ENCODE measurements around the gene UBAP2L.

The UBAP2L gene, protein sequence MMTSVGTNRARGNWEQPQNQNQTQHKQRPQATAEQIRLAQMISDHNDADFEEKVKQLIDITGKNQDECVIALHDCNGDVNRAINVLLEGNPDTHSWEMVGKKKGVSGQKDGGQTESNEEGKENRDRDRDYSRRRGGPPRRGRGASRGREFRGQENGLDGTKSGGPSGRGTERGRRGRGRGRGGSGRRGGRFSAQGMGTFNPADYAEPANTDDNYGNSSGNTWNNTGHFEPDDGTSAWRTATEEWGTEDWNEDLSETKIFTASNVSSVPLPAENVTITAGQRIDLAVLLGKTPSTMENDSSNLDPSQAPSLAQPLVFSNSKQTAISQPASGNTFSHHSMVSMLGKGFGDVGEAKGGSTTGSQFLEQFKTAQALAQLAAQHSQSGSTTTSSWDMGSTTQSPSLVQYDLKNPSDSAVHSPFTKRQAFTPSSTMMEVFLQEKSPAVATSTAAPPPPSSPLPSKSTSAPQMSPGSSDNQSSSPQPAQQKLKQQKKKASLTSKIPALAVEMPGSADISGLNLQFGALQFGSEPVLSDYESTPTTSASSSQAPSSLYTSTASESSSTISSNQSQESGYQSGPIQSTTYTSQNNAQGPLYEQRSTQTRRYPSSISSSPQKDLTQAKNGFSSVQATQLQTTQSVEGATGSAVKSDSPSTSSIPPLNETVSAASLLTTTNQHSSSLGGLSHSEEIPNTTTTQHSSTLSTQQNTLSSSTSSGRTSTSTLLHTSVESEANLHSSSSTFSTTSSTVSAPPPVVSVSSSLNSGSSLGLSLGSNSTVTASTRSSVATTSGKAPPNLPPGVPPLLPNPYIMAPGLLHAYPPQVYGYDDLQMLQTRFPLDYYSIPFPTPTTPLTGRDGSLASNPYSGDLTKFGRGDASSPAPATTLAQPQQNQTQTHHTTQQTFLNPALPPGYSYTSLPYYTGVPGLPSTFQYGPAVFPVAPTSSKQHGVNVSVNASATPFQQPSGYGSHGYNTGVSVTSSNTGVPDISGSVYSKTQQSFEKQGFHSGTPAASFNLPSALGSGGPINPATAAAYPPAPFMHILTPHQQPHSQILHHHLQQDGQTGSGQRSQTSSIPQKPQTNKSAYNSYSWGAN

DNA sequence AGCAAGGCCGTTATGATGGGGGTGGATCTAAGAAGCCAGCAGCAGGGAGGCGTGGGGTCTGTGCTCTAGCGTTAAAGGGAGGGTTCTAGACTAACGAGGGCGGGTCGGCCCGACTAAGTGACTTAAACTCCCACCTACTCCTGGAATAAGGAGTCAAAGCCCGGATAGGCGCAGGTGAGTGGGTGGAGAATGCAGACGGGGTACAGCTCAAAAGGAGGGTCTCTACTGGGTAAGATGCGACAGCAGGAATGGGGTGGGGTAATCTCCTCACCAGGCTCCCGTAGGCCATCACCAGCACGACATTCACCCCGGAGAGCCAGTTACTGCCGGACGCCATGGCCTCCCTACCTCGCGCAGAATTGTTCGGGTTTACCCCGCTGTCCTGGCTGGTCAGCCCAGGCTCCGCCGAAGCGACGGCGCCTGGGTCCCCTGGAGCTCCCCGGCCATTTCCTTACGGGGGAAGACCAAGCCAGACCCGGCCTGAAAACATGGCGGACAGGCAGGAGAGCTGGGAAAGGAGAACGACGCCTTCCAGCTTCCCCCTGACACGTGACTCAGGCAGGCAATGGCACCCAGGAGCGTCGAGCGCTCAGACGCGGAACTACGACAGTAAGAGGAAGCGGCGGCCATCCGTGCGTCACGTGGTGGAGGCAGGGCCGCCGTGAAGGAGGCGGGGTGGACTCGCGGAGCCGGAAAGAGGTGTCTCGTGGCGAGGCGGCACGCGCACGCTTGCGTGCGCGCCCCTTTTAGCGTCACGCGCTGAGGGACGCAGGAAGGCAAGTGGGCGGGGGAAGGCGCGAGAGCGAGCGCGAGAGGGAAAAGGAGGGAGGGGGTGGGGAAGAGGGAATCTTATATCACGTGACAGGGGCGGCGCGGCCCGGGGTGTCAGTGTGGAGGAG lies at the start of gene UBAP2L:
Gene UBAP2L (plus strand): TSS at position 885 of the 899 bp plus-strand sequence. CDS start 4,169 bp downstream, outside the sequence.
- peak; percentile 99 for DNase-seq

GRCh38 chr1:154171223-154171583 lies 49.6 kb upstream of the UBAP2L start:
- DNase-seq: no peak

- DNase-seq: no peak
These were observed 48.9 kb upstream of the UBAP2L start for GRCh38 chr1:154171880-154172279.

DNA sequence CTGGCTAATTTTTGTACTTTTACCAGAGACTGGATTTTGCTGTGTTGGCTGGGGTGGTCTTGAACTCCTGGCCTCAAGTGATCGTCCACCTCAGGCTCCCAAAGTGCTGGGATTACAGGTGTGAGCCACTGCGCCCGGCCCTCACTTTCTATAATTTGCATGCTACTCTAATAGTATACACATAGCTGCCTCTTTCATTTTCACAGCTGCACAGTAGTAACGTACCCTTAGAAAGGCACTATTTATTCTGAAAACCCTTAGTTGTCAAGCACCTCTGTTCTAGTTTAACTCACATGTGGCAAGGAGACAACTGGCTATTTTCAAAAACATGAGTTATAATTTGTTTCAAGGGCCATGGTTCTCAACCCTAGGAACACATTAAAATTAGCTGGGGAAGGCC lies 46.1 kb upstream of the UBAP2L start:
- no peak for DNase-seq

DNA sequence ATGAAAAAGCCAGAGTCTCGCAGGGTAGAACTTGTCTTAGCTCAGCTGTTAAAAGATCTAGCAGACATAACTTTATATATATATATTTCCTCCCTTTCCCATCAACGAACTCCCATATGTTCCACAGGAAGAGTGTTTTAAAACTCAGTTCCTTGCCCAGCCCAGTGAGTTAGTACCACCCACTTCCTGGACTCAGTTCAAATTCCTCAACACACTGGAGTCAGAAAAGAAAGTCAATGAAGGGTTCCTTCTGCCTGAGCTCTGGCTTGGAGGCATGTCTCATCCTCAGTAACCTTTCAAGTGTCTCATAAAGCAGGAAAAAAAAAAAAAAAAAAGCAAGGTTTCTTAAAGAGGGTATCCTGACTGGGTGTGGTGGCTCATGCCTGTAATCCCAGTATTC lies 44.4 kb upstream of the UBAP2L start:
- no peak for DNase-seq

DNA sequence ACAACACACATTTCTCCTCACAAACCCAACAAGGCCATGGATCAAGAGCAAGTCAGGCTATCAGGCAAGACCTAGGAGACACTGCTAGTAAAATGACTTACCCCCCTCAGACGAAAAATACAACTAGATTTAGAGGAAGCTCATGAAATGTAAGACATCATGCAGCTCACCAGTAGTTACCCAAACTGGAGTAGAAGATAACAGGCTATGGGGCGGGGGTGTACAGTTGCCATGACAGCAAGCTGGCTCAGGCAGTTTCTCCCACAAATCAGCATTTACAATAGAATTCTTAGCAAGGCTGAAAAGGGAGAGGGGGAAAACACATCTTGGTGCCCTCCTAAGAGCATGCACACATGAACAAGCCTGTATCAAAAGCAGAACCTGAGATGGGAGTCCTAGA lies 42.7 kb upstream of the UBAP2L start:
- DNase-seq: no peak

DNA sequence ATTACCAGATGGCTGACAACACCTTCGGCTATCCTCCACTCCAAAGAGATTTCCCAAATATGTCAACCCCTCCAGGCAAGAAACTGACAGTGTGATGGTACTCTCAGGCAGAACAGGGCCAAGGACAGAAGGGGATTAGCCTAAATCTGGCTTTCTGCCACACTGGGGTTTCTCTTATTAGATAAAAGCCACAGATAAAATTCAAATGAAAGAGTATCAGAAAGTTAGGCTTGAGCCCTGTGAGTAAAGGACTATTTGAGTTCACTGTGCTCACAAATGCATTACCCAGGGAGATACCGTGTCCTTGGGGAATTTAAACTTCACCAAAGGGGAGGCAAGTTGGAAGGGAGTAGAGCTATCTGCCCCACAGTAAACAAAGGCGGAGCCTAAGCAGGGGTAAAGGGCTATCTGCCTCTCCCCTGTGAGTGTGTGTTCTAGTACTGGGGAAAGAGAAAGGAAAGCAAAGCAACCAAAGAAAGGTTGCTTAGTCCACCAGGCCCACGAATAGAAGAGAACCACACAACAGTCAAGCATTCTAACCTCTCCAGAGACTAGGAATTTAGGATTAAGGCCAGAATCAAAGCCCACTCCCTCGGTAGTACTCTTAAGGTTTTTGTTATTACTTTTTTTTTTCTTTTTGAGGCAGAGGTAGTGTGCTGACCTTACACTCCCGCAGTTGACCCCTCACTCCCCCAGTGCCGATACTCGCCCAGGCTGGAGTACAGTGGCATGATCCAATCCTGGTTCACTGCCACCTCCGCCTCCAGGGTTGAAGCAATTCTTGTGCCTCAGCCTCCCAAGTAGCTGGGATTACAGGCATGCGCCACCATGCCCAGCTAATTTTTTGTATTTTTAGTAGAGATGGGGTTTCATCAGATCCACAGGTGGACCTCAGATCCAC lies 41.6 kb upstream of the UBAP2L start:
- DNase-seq: no peak

DNA sequence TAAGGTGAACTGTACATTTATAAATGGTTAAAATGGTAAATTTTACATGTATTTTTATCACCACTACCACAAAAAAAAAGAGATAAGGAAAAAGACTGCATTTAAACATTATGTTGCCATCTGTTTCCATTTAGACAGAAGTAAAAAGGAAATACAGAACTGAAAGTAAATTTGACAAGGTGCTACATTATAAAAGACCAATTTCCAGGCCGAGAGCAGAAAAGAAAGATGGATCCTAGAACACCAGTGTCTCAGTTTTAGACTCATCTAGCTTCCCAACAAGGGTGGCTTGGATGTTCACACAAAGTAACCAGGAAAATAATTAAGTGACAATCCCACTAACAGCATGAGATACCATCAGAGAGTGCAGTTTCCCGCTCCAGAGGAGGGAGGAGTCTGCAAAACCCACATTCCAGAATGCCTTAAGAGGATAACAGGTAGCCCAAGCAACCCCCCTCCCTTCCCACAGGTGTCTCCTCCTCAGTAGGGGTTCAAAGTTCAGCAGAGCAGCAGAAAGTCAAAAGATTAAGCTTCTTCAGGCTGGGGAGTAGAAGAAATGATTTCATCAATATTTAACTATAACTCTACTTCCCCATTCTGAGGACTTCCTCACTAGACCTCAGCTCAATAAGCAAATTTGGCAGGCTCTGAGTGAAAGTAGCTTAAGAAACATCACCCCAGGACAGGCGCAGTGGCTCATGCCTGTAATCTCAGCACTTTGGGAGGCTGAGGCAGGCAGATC lies 40.6 kb upstream of the UBAP2L start:
- no peak for DNase-seq

DNA sequence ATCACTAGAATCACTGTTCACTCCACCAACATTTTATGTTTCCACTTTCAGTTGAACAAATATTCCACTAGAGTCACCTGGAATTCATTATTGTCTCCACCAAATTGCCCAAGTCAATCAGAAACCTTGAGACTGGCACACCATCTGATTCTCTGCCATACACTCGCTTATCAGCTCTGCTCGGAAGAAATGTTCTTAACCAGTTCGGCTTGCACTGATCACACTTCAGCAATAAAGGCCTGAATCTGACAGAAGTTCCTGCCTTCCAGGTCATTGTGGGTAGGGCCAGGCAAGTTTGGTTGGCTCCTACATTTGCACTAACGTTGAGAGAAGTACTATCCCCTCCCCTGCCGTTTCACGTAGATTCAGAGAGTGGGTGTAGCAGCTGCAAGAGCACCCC lies 38.8 kb upstream of the UBAP2L start:
- DNase-seq: no peak

GRCh38 chr1:154182344-154183045 lies 38.3 kb upstream of the UBAP2L start:
- peak; percentile 81 for DNase-seq

- peak; percentile 93 for DNase-seq
These were observed 37.5 kb upstream of the UBAP2L start for GRCh38 chr1:154183046-154183915.

GRCh38 chr1:154186177-154186576 lies 34.6 kb upstream of the UBAP2L start:
- peak; percentile 78 for DNase-seq

DNA sequence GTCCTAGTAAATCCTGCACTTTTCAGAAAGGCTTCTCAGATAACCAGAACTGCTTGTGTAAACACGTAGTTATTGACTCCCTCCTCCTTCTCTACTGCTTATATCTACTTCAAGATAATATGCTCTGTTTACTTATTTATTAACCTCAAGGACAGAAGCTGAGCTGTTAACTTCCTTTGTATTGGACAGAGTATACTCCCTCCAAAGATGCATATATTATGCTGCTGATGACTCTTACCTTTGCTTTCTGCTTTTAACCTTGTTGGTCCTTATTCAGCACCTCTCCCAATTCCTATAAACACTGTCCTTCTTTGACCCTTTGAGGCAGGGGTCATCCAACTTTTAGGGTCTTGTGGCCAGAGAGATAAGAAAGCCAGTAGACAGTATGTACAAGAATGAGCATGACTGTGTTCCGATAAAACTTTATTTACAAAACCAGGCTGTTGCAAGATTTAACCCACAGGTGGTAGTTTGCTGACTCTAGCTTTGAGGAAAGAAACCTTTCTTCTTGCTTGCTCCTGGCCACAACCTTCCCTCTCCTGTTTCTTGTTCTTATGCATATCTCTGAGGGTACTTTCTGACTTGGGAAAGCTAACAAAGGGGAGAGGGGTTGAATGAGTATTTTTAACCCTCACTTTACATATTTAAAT lies 33.8 kb upstream of the UBAP2L start:
- no peak for DNase-seq

DNA sequence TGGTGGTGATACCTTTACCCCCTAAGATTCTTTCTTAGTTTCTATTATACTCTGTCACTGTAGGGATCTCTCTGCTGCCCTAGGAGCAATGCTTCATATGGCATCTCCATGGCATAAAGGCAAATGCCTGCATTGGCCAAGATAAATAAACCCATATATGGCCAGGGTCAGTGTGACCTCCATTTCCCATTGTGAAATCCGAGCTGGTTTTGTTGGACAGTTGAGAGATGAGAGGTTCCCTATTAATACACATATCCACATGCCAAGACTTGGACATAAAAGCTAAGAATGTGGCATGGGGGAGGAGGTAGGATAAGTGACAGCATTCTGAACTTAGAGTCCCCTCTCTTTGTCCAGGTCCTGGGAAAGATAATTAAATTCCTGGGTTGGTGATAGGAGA lies 30.2 kb upstream of the UBAP2L start:
- DNase-seq: no peak

DNA sequence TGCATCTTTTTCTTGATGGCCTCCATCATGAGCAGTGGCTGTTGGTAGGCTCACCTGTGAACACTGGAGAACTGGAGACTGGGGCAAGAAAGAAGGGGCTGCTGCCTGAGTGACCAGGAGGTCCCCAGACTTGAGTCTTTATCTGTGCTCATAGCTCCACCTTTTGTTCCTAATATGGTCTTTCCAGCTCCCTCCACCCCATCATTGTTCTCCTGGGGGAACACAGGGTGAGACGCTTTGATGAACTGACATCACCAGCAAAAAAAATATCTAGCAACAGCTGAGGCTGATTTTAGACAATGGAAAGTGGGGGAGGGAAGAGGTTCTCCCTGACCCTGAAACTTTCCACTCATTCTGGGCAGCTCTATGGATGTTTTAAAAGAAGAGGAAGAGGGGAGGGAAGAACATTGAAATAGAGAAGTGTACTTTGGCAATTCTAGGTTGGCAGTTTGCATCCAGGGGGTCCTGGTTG lies 28.7 kb upstream of the UBAP2L start, which contains the start of gene TPM3:
Gene TPM3 (minus strand): TSS at position 111 of the 472 bp plus-strand sequence. CDS start 82 bp downstream, at position 29.
- no peak for DNase-seq

DNA sequence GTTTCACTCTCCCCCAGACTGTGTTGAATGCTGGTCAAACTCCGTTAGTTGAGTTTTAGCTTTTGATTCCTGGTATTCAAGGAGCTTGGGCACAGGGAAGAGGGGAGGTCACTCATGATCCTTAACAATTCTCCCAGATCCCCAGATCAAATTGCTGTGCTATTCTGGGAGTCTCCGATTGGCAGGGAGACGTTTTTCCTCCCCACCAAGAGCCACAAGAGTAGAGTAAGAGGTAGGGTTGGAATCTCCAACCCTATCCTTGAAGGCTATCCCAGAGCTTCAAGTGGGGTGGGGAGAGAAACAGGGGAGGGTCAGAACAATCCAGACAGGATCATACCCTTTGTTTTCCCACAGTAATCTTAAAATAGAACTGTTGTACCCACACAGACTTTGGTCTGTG lies 28.3 kb upstream of the UBAP2L start:
- no peak for DNase-seq

DNA sequence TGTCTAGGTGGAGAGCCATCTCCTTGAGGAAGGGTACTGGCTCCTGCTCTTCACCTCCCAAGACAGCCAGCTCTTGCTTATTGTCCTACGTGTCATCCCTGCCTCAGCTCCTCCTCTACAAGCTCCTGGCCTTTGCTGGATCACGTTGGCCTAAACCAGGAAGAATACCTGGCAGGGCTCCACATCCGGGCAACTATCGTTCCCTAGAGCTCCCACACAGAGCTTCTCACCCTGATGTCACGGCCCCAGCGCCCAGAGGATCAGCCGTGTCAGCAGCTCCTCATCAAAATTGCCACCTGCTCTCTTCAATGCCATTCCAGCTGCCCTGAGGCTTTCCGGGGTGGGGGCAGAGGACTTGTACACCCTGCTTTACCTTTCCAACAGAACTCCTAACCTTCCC lies 26.9 kb upstream of the UBAP2L start:
- no peak for DNase-seq

All from CD4-positive, alpha-beta T cell treated with Interleukin-10 for 1 hour (primary cell).